OCI-LY1 (cell line): ENCODE results near the gene ELP2.

Source experiments
- H2AFZ ChIP-seq: fragments of 200-600 bp; sonication (generic), shearing (Covaris generic); 2 replicates; pipeline ENCODE4 v1.6.0; 2014; ENCODE audit warnings: antibody characterized with exemption, mild to moderate bottlenecking, low read length
- H3F3A ChIP-seq: fragments of 200-600 bp; sonication (generic), shearing (Covaris generic); 2 replicates; pipeline ENCODE4 v1.6.0; 2014; ENCODE audit warnings: mild to moderate bottlenecking, antibody characterized with exemption, low read length, moderate library complexity; ENCODE audit not compliant: insufficient read depth
- H3K27ac ChIP-seq: fragments of 200-600 bp; sonication (generic); 2 replicates; pipeline ENCODE4 v1.5.1; 2014; ENCODE audit warnings: low read length, mixed run types, mild to moderate bottlenecking, low read depth; ENCODE audit not compliant: poor library complexity, severe bottlenecking
- H3K27me3 ChIP-seq: fragments of 200-600 bp; sonication (generic); 2 replicates; pipeline ENCODE4 v1.6.0; 2014; ENCODE audit warnings: antibody characterized with exemption, mild to moderate bottlenecking, low read length, moderate library complexity; ENCODE audit not compliant: insufficient read depth
- H3K36me3 ChIP-seq: fragments of 200-600 bp; sonication (generic); 2 replicates; pipeline ENCODE4 v1.6.1; 2014; ENCODE audit warnings: mild to moderate bottlenecking, antibody characterized with exemption, low read length, moderate library complexity, mixed read lengths; ENCODE audit not compliant: insufficient read depth
- H3K4me1 ChIP-seq: fragments of 200-600 bp; sonication (generic); 2 replicates; pipeline ENCODE4 v1.5.1; 2014; ENCODE audit warnings: mild to moderate bottlenecking, low read length, moderate library complexity; ENCODE audit not compliant: insufficient read depth, severe bottlenecking
- H3K4me2 ChIP-seq: fragments of 200-600 bp; sonication (generic), shearing (Covaris generic); 2 replicates; pipeline ENCODE4 v1.6.1; 2014; ENCODE audit warnings: low read length
- H3K4me3 ChIP-seq: fragments of 200-600 bp; sonication (generic); 2 replicates; pipeline ENCODE4 v1.5.1; 2014; ENCODE audit warnings: low read length, low read depth, mild to moderate bottlenecking, mixed read lengths; ENCODE audit not compliant: poor library complexity, severe bottlenecking
- H3K79me2 ChIP-seq: fragments of 200-600 bp; shearing (Covaris generic); 2 replicates; pipeline ENCODE4 v1.6.1; 2016; ENCODE audit warnings: mixed run types, low read length, mixed read lengths; ENCODE audit not compliant: insufficient read depth
- H3K9ac ChIP-seq: fragments of 200-600 bp; sonication (generic), shearing (Covaris generic); 2 replicates; pipeline ENCODE4 v1.6.1; 2014; ENCODE audit warnings: mild to moderate bottlenecking, low read length, mixed read lengths
- H3K9me2 ChIP-seq: fragments of 200-600 bp; sonication (generic), shearing (Covaris generic); 2 replicates; pipeline ENCODE4 v1.6.1; 2014; ENCODE audit warnings: low read depth, mild to moderate bottlenecking, low read length, mixed read lengths
- H3K9me3 ChIP-seq: fragments of 200-600 bp; shearing (Covaris generic); 2 replicates; pipeline ENCODE4 v1.6.1; 2014; ENCODE audit warnings: low read length, mixed read lengths
- H4K20me1 ChIP-seq: fragments of 200-600 bp; sonication (generic), shearing (Covaris generic); 2 replicates; pipeline ENCODE4 v1.6.0; 2016; ENCODE audit warnings: mild to moderate bottlenecking, low read length; ENCODE audit not compliant: insufficient read depth
- CTCF ChIP-seq: fragments of 200-600 bp; sonication (generic), shearing (Covaris generic); IDR thresholded peaks from 2 replicates; pipeline ENCODE4 v1.5.1; 2017; ENCODE audit warnings: mild to moderate bottlenecking, antibody characterized with exemption, low read length, moderate library complexity, mixed read lengths
- EZH2 ChIP-seq: fragments of 200-600 bp; sonication (generic), shearing (Covaris generic); IDR thresholded peaks from 2 replicates; pipeline ENCODE4 v1.8.0; 2017; ENCODE audit warnings: borderline replicate concordance, mixed run types, mild to moderate bottlenecking, antibody characterized with exemption, low read length, moderate library complexity, mixed read lengths

The ELP2 gene

GRCh38 chr18:36196238-36196995 lies 66.7 kb downstream of the ELP2 start:
- no peak overlapping the region for H3K4me2 ChIP-seq
- TF ChIP-seq CTCF (no peak), EZH2 (no peak)
- no peak overlapping the region for H3K27ac ChIP-seq
- no peaks in the 10 kb centered on the region for H3K27me3 ChIP-seq
- H2AFZ ChIP-seq = no peak overlapping the region
- no peaks in the 10 kb centered on the region for H3K36me3 ChIP-seq
- no peak overlapping the region for H3K9ac ChIP-seq
- no peak overlapping the region for H3K4me3 ChIP-seq
- no peaks in the 10 kb centered on the region for H3F3A ChIP-seq
- no peaks in the 10 kb centered on the region for H3K9me2 ChIP-seq
- no peaks in the 10 kb centered on the region for H3K4me1 ChIP-seq
- no peaks in the 10 kb centered on the region for H3K9me3 ChIP-seq
- no peaks in the 10 kb centered on the region for H3K79me2 ChIP-seq
- no peaks in the 10 kb centered on the region for H4K20me1 ChIP-seq

- H3K9me3 ChIP-seq = no peaks in the 10 kb centered on the region
- no peaks in the 10 kb centered on the region for H4K20me1 ChIP-seq
- no peaks in the 10 kb centered on the region for H3K4me1 ChIP-seq
- H3K27me3 ChIP-seq = no peaks in the 10 kb centered on the region
- H3K36me3 ChIP-seq = no peaks in the 10 kb centered on the region
- no peaks in the 10 kb centered on the region for H3F3A ChIP-seq
- no peak overlapping the region for H2AFZ ChIP-seq
- H3K4me3 ChIP-seq = no peak overlapping the region
- TF ChIP-seq CTCF (no peak), EZH2 (no peak)
- H3K9me2 ChIP-seq = no peaks in the 10 kb centered on the region
- H3K9ac ChIP-seq = no peak overlapping the region
- H3K79me2 ChIP-seq = no peaks in the 10 kb centered on the region
- no peak overlapping the region for H3K4me2 ChIP-seq
- H3K27ac ChIP-seq = no peak overlapping the region
These were observed 67.9 kb downstream of the ELP2 start for GRCh38 chr18:36197511-36198166.

GRCh38 chr18:36199691-36200295 lies 70.1 kb downstream of the ELP2 start:
- Histone ChIP-seq H3K9me2 (no peaks in the 10 kb centered on the region), H3K4me1 (no peaks in the 10 kb centered on the region), H3K9ac (no peak overlapping the region), H3K4me2 (no peak overlapping the region), H3K4me3 (no peak overlapping the region), H3K36me3 (no peaks in the 10 kb centered on the region), H3F3A (no peaks in the 10 kb centered on the region), H4K20me1 (no peaks in the 10 kb centered on the region), H2AFZ (no peak overlapping the region), H3K27ac (no peak overlapping the region), H3K79me2 (no peaks in the 10 kb centered on the region), H3K9me3 (no peaks in the 10 kb centered on the region), H3K27me3 (no peaks in the 10 kb centered on the region; the same call in 1 of the 2 replicates)
- TF ChIP-seq EZH2 = no peak
- no peak for TF ChIP-seq CTCF
